ENCODE measurements around the gene TPP1.

Gene TPP1

GRCh38 chr11:6568191-6568918, 50.9 kb downstream of the TPP1 start:
- Histone ChIP-seq H3K9ac (ENCODE audit: low read depth, low read length, poor library complexity, severe bottlenecking) (no peak overlapping the region), H3K4me3 (ENCODE audit: low read length, poor library complexity, severe bottlenecking) (no peak overlapping the region), H3F3A (ENCODE audit: low read depth) (no peaks in the 10 kb centered on the region), H3K4me2 (ENCODE audit: low read depth, low read length, poor library complexity, severe bottlenecking) (no peak overlapping the region), H3K9me3 (ENCODE audit: insufficient read depth, low read depth, low read length) (no peaks in the 10 kb centered on the region), H3K79me2 (ENCODE audit: insufficient read depth, low read length) (no peaks in the 10 kb centered on the region), H3K27me3 (ENCODE audit: insufficient read depth, low read length, poor library complexity, severe bottlenecking) (no peaks in the 10 kb centered on the region), H3K4me1 (ENCODE audit: insufficient read depth, low read length, poor library complexity, severe bottlenecking) (no peaks in the 10 kb centered on the region), H4K20me1 (ENCODE audit: insufficient read depth, low read length, poor library complexity, severe bottlenecking) (no peaks in the 10 kb centered on the region), H2AFZ (ENCODE audit: low read length) (no peak overlapping the region), H3K9me2 (replicated peaks; ENCODE audit: low read depth, low read length) (no peaks in the 10 kb centered on the region), H3K36me3 (ENCODE audit: insufficient read depth, low read length) (no peaks in the 10 kb centered on the region)
- TF ChIP-seq CTCF (conservative IDR thresholded peaks at IDR 0.05; ENCODE audit: low read length) (peak; percentile 41), EZH2phosphoT487 (IDR thresholded peaks at IDR 0.05; ENCODE audit: borderline replicate concordance) (no peak)

DNA sequence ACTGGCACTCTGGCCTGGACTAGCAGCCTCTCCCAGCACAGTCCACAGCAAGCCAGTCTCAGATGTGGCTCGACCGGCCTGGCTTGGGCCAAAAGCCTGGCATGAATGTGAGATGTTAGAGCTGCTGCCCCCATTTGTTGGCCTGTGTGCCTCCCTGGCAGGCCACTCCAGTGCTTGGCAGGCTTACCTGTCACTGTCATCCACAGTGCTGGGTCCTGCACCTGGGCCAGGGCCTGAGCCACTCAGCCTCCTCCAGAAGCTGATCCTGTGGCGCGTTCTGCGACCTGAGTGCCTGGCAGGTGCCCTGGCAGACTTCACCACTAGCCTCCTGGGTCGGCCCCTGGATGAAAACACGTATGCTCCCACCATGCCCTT, 51.9 kb downstream of the TPP1 start:
- Histone ChIP-seq H3F3A (ENCODE audit: low read depth) (no peaks in the 10 kb centered on the region), H3K79me2 (ENCODE audit: insufficient read depth, low read length) (no peaks in the 10 kb centered on the region), H3K9me2 (replicated peaks; ENCODE audit: low read depth, low read length) (no peaks in the 10 kb centered on the region), H2AFZ (ENCODE audit: low read length) (no peak overlapping the region), H3K9me3 (ENCODE audit: insufficient read depth, low read depth, low read length) (no peaks in the 10 kb centered on the region), H4K20me1 (ENCODE audit: insufficient read depth, low read length, poor library complexity, severe bottlenecking) (no peaks in the 10 kb centered on the region), H3K9ac (ENCODE audit: low read depth, low read length, poor library complexity, severe bottlenecking) (no peak overlapping the region), H3K4me1 (ENCODE audit: insufficient read depth, low read length, poor library complexity, severe bottlenecking) (no peaks in the 10 kb centered on the region), H3K4me3 (ENCODE audit: low read length, poor library complexity, severe bottlenecking) (no peak overlapping the region), H3K36me3 (ENCODE audit: insufficient read depth, low read length) (no peaks in the 10 kb centered on the region), H3K27me3 (ENCODE audit: insufficient read depth, low read length, poor library complexity, severe bottlenecking) (no peaks in the 10 kb centered on the region), H3K4me2 (ENCODE audit: low read depth, low read length, poor library complexity, severe bottlenecking) (no peak overlapping the region)
- TF ChIP-seq CTCF (conservative IDR thresholded peaks at IDR 0.05; ENCODE audit: low read length) (no peak), EZH2phosphoT487 (IDR thresholded peaks at IDR 0.05; ENCODE audit: borderline replicate concordance) (no peak)

- no peaks in the 10 kb centered on the region for H3K4me1 ChIP-seq (ENCODE audit: insufficient read depth, low read length, poor library complexity, severe bottlenecking)
- no peak overlapping the region for H2AFZ ChIP-seq (ENCODE audit: low read length)
- no peaks in the 10 kb centered on the region for H3K9me3 ChIP-seq (ENCODE audit: insufficient read depth, low read depth, low read length)
- H3K27me3 ChIP-seq (ENCODE audit: insufficient read depth, low read length, poor library complexity, severe bottlenecking), result no peaks in the 10 kb centered on the region
- H3K79me2 ChIP-seq (ENCODE audit: insufficient read depth, low read length), result no peaks in the 10 kb centered on the region
- no peak overlapping the region for H3K9ac ChIP-seq (ENCODE audit: low read depth, low read length, poor library complexity, severe bottlenecking)
- H3F3A ChIP-seq (ENCODE audit: low read depth), result no peaks in the 10 kb centered on the region
- no peaks in the 10 kb centered on the region for H4K20me1 ChIP-seq (ENCODE audit: insufficient read depth, low read length, poor library complexity, severe bottlenecking)
- no peak for TF ChIP-seq EZH2phosphoT487 (IDR thresholded peaks at IDR 0.05; ENCODE audit: borderline replicate concordance)
- no peak for TF ChIP-seq CTCF (conservative IDR thresholded peaks at IDR 0.05; ENCODE audit: low read length)
- H3K4me3 ChIP-seq (ENCODE audit: low read length, poor library complexity, severe bottlenecking), result no peak overlapping the region
- no peak overlapping the region for H3K4me2 ChIP-seq (ENCODE audit: low read depth, low read length, poor library complexity, severe bottlenecking)
- no peaks in the 10 kb centered on the region for H3K9me2 ChIP-seq (replicated peaks; ENCODE audit: low read depth, low read length)
- no peaks in the 10 kb centered on the region for H3K36me3 ChIP-seq (ENCODE audit: insufficient read depth, low read length)
Observed at GRCh38 chr11:6566704-6567370, 52.4 kb downstream of the TPP1 start.

Measured in Loucy (cell line).